ENCODE measurements around the gene RNF151. TPM values are rescaled to one million over a fixed set of nuclear protein-coding genes. Genes with fewer than 3 reads are reported as not detected.

RNF151 gene
- total and polyA plus RNA-seq, 2 of the 13 experiments (the other 11 are each of a cell fraction or from before 2014, with no cell fraction given) = not detected

DNA sequence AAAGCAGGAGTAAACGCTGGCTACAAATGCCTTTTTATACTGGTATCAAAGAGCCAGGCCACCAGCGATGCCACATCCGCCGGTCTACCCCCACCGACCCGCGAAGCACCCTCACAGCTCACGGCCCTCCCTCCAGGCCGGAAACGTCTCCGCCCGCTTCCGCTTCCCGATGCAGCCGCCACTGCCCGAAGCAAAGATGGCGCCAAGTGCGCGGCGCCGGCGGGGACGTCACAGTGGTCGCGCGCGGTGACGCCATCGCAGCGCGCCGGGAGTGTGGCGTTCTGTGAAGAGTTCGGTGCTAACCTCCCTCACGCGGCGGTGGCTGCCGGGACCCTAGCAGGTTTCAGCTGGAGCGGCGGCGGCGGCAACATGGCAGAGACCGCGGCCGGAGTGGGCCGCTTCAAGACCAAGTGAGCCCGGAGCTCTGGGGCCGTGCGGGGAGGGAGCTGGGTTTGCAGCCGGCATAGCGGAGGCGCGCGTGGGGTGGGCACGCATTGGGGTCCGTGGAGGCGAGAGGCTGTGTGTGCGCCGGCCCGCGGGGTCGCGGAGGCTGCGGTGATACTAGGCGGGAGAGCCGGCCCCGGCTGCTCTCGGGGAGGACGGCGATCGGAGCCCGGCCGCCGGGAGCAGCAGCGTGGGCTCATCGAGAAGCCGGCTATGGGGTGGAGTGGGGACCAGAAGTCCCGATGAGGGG lies 5.3 kb downstream of the RNF151 start, which contains the start of gene TBL3 (continued):
- TF ChIP-seq, protein P1, sequence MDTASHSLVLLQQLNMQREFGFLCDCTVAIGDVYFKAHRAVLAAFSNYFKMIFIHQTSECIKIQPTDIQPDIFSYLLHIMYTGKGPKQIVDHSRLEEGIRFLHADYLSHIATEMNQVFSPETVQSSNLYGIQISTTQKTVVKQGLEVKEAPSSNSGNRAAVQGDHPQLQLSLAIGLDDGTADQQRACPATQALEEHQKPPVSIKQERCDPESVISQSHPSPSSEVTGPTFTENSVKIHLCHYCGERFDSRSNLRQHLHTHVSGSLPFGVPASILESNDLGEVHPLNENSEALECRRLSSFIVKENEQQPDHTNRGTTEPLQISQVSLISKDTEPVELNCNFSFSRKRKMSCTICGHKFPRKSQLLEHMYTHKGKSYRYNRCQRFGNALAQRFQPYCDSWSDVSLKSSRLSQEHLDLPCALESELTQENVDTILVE (CRISPR knock-in tag; IDR thresholded peaks at IDR 0.05) = peak; percentile 95
- TF ChIP-seq, protein P2, sequence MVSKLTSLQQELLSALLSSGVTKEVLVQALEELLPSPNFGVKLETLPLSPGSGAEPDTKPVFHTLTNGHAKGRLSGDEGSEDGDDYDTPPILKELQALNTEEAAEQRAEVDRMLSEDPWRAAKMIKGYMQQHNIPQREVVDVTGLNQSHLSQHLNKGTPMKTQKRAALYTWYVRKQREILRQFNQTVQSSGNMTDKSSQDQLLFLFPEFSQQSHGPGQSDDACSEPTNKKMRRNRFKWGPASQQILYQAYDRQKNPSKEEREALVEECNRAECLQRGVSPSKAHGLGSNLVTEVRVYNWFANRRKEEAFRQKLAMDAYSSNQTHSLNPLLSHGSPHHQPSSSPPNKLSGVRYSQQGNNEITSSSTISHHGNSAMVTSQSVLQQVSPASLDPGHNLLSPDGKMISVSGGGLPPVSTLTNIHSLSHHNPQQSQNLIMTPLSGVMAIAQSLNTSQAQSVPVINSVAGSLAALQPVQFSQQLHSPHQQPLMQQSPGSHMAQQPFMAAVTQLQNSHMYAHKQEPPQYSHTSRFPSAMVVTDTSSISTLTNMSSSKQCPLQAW (CRISPR knock-in tag; IDR thresholded peaks at IDR 0.05) = peak; percentile 84; the same call in 1 of the 2 replicates
- TF ChIP-seq THYN1 (CRISPR knock-in tag; IDR thresholded peaks at IDR 0.05; ENCODE audit: borderline replicate concordance, low read depth) (no peak), ZNF629 (CRISPR knock-in tag; conservative IDR thresholded peaks at IDR 0.05) (0 out of 2 replicates have a peak, but pooled peaks have one; percentile 13), MED13 (CRISPR knock-in tag; IDR thresholded peaks at IDR 0.05) (0 out of 2 replicates have a peak, but pooled peaks have one; percentile 25), NRL (CRISPR knock-in tag; IDR thresholded peaks at IDR 0.05; ENCODE audit: borderline replicate concordance) (peak; percentile 49), ZNF234 (CRISPR knock-in tag; conservative IDR thresholded peaks at IDR 0.05) (0 out of 2 replicates have a peak, but pooled peaks have one; percentile 31), RBAK (CRISPR knock-in tag; IDR thresholded peaks at IDR 0.05) (no peak; the same call in 1 of the 2 replicates), CREM (IDR thresholded peaks at IDR 0.05) (peak; percentile 99), CREM (CRISPR knock-in tag; IDR thresholded peaks at IDR 0.05) (peak; percentile 100), ZC3H13 (CRISPR knock-in tag; IDR thresholded peaks at IDR 0.05) (peak; percentile 89), KMT2B (CRISPR knock-in tag; IDR thresholded peaks at IDR 0.05) (peak; percentile 92), POLR2A (IDR thresholded peaks at IDR 0.05; ENCODE audit: insufficient read depth in 1 of 2, low read depth in 2 of 2, low read length in 2 of 2) (peak; percentile 84 to 92), MBD4 (IDR thresholded peaks at IDR 0.05; ENCODE audit: borderline replicate concordance, low read length) (no peak), ZMAT3 (CRISPR knock-in tag; conservative IDR thresholded peaks at IDR 0.05) (peak; percentile 93), KLF13 (CRISPR knock-in tag; IDR thresholded peaks at IDR 0.05) (peak; percentile 52; the same call in 1 of the 2 replicates), ZFP36L1 (CRISPR knock-in tag; IDR thresholded peaks at IDR 0.05) (peak; percentile 24; the same call in 1 of the 2 replicates), ZSCAN29 (CRISPR knock-in tag; conservative IDR thresholded peaks at IDR 0.05) (peak; percentile 83; the same call in 1 of the 2 replicates), CBFB (CRISPR knock-in tag; IDR thresholded peaks at IDR 0.05) (peak; percentile 97)
- TF ChIP-seq, protein P3, sequence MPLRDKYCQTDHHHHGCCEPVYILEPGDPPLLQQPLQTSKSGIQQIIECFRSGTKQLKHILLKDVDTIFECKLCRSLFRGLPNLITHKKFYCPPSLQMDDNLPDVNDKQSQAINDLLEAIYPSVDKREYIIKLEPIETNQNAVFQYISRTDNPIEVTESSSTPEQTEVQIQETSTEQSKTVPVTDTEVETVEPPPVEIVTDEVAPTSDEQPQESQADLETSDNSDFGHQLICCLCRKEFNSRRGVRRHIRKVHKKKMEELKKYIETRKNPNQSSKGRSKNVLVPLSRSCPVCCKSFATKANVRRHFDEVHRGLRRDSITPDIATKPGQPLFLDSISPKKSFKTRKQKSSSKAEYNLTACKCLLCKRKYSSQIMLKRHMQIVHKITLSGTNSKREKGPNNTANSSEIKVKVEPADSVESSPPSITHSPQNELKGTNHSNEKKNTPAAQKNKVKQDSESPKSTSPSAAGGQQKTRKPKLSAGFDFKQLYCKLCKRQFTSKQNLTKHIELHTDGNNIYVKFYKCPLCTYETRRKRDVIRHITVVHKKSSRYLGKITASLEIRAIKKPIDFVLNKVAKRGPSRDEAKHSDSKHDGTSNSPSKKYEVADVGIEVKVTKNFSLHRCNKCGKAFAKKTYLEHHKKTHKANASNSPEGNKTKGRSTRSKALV (CRISPR knock-in tag; IDR thresholded peaks at IDR 0.05) = 0 out of 2 replicates have a peak, but pooled peaks have one; percentile 38
- TF ChIP-seq, protein P4, sequence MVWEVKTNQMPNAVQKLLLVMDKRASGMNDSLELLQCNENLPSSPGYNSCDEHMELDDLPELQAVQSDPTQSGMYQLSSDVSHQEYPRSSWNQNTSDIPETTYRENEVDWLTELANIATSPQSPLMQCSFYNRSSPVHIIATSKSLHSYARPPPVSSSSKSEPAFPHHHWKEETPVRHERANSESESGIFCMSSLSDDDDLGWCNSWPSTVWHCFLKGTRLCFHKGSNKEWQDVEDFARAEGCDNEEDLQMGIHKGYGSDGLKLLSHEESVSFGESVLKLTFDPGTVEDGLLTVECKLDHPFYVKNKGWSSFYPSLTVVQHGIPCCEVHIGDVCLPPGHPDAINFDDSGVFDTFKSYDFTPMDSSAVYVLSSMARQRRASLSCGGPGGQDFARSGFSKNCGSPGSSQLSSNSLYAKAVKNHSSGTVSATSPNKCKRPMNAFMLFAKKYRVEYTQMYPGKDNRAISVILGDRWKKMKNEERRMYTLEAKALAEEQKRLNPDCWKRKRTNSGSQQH (CRISPR knock-in tag; IDR thresholded peaks at IDR 0.05; ENCODE audit: low read depth) = peak; percentile 94
- TF ChIP-seq, protein P5, sequence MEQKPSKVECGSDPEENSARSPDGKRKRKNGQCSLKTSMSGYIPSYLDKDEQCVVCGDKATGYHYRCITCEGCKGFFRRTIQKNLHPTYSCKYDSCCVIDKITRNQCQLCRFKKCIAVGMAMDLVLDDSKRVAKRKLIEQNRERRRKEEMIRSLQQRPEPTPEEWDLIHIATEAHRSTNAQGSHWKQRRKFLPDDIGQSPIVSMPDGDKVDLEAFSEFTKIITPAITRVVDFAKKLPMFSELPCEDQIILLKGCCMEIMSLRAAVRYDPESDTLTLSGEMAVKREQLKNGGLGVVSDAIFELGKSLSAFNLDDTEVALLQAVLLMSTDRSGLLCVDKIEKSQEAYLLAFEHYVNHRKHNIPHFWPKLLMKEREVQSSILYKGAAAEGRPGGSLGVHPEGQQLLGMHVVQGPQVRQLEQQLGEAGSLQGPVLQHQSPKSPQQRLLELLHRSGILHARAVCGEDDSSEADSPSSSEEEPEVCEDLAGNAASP (CRISPR knock-in tag; IDR thresholded peaks at IDR 0.05; ENCODE audit: borderline replicate concordance) = peak; percentile 80; the same call in 1 of the 2 replicates

Data from HepG2 (cell line).